ENCODE results near the gene ACTR1B. TPM values are rescaled to one million over a fixed set of nuclear protein-coding genes. Genes with fewer than 3 reads are reported as not detected.

The ACTR1B gene
- total and polyA plus RNA-seq, 7 donors: 38.3 to 65.4 (median 50.9) TPM

DNA sequence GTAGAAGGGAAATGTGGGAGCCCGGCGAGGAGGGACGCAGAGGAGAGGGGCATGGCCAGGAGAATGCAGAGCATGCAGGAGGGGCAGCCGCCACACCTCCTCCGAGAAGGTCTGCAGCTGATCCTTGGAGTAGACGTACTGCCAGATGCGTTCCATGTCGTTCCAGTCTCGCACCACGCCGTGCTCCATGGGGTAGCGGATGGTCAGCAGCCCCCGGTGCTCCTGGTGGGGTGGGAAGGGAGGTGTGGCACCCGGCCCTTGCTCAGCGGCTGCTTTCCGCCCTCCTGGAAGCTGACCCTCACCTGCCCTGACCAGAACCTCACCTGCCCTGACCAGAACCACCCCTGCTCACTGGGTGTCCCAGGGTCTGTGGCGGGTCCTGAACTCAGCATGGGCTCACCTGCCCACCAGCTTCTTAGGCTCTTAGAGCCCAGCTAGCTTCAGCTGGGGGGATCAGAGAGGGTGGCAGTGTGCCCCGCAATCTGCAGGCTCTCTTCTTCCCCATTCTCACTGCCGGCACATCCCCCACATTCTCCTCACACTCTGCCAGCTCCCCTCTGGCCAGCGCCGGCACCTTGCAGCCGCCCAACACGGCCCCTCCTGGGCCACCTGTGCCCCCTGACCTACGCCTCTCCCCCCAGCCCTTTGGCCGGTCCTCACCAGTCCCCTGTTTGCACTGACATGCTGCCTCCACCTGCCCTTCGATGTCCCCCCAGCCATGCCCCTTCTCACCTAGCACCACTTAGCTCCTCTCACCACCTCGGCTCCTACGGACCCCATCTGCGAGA is 4.4 kb downstream of the ACTR1B start:
- no peaks in the 10 kb centered on the region for H3K9me3 ChIP-seq
- TF ChIP-seq CTCF (IDR thresholded peaks at IDR 0.05): no peak
- no peak overlapping the region for H3K27ac ChIP-seq
- no peak for ATAC-seq
- intact Hi-C loops (cut with DNase I): loop anchor here in 1 of 2 donors (10.0 kb wide), 1 partner anchor 65 kb away; no protein-coding TSS in a partner anchor
- H3K27me3 ChIP-seq (ENCODE audit: insufficient read depth in 3 of 3, low read length in 2 of 3): no peaks in the 10 kb centered on the region
- 87 to 89% (median 89%) methylated on average over 28 to 29 of the region's 29 CpGs for WGBS, 3 donors
- no peak overlapping the region for H3K4me3 ChIP-seq
- peaks cover 24% of the 10 kb centered on the region for H3K4me1 ChIP-seq
- no peak for DNase-seq
- H3K36me3 ChIP-seq (ENCODE audit: insufficient read depth in 1 of 2, low read depth in 1 of 2): peaks cover 10 to 55% of the 10 kb centered on the region in 2 donors

DNA sequence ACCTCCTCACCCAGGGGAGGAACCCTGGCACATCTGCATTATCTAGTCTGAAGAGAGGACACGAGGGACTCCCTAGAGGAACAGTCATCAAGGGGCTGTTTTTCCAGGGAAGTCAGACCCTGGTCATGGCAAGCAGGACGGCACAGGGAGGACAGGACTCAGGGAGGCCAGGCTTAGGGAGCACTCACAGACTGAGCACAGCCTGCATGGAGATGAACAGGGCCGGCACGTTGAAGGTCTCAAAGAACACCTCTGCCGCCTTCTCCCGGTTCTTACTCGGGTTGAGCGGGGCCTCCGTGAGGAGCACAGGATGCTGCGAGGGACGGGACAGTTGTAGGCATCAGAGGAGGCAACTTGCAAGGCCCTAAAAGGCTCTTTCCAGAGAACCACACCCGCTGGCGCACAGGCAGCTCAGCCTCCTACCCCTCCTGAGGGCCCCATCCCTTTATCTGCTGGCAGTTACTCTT is 5.1 kb downstream of the ACTR1B start:
- no peak overlapping the region for H3K4me3 ChIP-seq
- ATAC-seq (no peak), DNase-seq (no peak)
- peaks cover 24% of the 10 kb centered on the region for H3K4me1 ChIP-seq
- intact Hi-C loops (cut with DNase I): no loop called here
- TF ChIP-seq CTCF (IDR thresholded peaks at IDR 0.05): no peak
- H3K27ac ChIP-seq: no peak overlapping the region
- H3K36me3 ChIP-seq (ENCODE audit: insufficient read depth in 1 of 2, low read depth in 1 of 2): peaks cover 10 to 63% of the 10 kb centered on the region in 2 donors
- 84 to 85% (median 85%) methylated on average over 13 of the region's 13 CpGs for WGBS, 3 donors
- H3K27me3 ChIP-seq (ENCODE audit: insufficient read depth in 3 of 3, low read length in 2 of 3): no peaks in the 10 kb centered on the region
- H3K9me3 ChIP-seq: no peaks in the 10 kb centered on the region

DNA sequence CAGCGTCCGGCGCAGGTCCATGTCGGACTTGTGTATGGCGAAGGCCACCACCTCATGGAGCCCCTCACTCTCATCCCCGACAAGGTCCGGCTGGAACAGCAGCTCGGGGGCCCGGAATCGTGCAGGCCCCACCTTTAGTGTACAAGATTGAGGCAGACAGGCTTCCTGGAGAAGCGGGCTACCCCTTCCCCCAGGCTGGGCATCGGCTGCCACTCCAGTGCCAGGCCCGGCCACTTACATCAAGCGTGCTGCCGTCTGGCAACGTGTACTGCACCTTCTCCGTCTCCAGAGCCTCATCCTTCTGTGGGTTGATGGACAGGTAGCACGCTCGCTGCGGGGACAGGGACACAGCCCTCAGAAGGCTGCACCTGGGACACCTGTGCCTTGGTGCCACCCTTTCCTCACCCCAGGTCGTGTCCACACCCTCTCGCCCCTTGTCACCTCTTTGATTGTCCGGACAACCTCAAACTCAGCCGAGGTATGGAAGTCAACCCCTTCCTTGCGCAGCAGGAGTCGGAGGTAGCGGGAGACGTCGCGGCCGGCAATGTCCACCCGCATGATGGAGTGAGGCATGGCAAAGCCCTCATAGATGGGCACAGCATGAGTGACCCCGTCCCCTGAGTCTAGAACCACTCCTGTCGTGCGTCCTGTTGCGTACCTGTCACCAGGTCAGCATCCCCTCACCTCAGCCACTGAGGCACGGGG is 5.7 kb downstream of the ACTR1B start:
- no peak for ATAC-seq
- H3K4me1 ChIP-seq: peaks cover 24% of the 10 kb centered on the region
- DNase-seq: no peak
- H3K4me3 ChIP-seq: no peak overlapping the region
- peaks cover 10 to 69% of the 10 kb centered on the region in 2 donors for H3K36me3 ChIP-seq (ENCODE audit: insufficient read depth in 1 of 2, low read depth in 1 of 2)
- H3K9me3 ChIP-seq: no peaks in the 10 kb centered on the region
- intact Hi-C loops (cut with DNase I): no loop called here
- WGBS, 3 donors: 90 to 91% (median 90%) methylated on average over 37 of the region's 37 CpGs
- no peaks in the 10 kb centered on the region for H3K27me3 ChIP-seq (ENCODE audit: insufficient read depth in 3 of 3, low read length in 2 of 3)
- H3K27ac ChIP-seq: no peak overlapping the region
- no peak for TF ChIP-seq CTCF (IDR thresholded peaks at IDR 0.05)

GRCh38 chr2:97656905-97657587 is 6.8 kb downstream of the ACTR1B start:
- no peak overlapping the region for H3K27ac ChIP-seq
- peaks cover 14% of the 10 kb centered on the region for H3K4me1 ChIP-seq
- no peaks in the 10 kb centered on the region for H3K9me3 ChIP-seq
- DNase-seq (no peak), ATAC-seq (no peak)
- intact Hi-C loops (cut with DNase I): no loop called here
- H3K27me3 ChIP-seq (ENCODE audit: insufficient read depth in 3 of 3, low read length in 2 of 3): no peaks in the 10 kb centered on the region
- WGBS, 3 donors: 81 to 87% (median 85%) methylated on average over 15 of the region's 15 CpGs
- TF ChIP-seq CTCF (IDR thresholded peaks at IDR 0.05): no peak
- peaks cover 10 to 71% of the 10 kb centered on the region in 2 donors for H3K36me3 ChIP-seq (ENCODE audit: insufficient read depth in 1 of 2, low read depth in 1 of 2)
- no peak overlapping the region for H3K4me3 ChIP-seq
